H4 (cell line): Measurements from ENCODE around the gene RIMBP2. TPM values are rescaled to one million over a fixed set of nuclear protein-coding genes. Genes with fewer than 3 reads are reported as not detected.
A peak's percentile ranks its signal among the peaks of the same experiment; 100 is the strongest.

Experiments used
- DNase-seq: peaks from one replicate; pipeline ENCODE4 v3.0.0-alpha.2; 2015; ENCODE audit warnings: low spot score
- total RNA-seq: library from RNA; depleted of rRNA; stranded (reverse); fragments of >200 nt; shearing (Covaris generic); gene quantifications from 2 replicates; pipeline ENCODE4 v1.2.3, GENCODE V29; 2014

The RIMBP2 gene
- total RNA-seq, 1 experiment from 2014 or later, result 0.50 TPM

GRCh38 chr12:130633771-130634170, 82.3 kb downstream of the RIMBP2 start:
- peak; percentile 28 for DNase-seq

- DNase-seq, result no peak
These were observed 83.5 kb downstream of the RIMBP2 start for GRCh38 chr12:130632642-130633041.

- DNase-seq, result no peak
These were observed 87.8 kb downstream of the RIMBP2 start for GRCh38 chr12:130628304-130628703.

DNA sequence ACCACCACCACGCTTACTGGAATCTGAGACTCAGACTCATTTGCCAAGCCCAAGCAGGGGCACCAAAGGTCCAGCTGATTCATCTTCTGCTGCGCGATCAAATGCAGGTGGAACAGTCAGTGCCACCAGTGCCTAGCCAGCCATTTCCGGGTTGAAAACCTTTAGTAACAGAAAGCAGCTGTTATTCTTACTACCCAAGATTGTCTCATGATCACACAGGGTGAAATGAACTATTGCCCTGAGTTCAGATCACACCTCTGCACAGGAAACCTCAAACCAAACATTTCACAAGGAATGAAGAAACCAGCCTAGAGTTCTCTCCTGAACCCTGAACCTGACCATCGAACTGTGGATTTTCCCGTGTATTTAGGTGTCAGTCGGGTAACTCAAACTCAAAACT, 88.9 kb downstream of the RIMBP2 start:
- DNase-seq, result no peak

GRCh38 chr12:130626601-130627000, 89.5 kb downstream of the RIMBP2 start:
- no peak for DNase-seq

DNA sequence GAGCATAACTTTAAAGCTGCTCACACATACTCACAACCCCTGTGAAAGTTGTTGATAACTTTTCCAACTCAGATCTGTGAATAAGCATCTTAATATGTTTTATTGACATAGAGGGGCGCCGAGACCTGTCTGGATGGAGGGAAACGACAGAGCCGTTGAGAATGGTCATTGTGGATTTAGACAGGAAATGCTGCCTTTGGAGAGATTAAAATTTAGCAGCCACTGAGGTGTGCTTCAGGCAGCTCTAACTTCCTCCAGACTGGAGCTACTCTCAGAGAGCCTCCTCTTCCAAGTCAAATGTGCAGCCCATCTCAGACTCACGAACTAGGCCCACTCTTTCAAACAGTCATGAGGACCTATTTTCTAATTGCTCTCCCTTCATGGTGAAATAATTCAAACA, 90.9 kb downstream of the RIMBP2 start:
- no peak for DNase-seq

DNA sequence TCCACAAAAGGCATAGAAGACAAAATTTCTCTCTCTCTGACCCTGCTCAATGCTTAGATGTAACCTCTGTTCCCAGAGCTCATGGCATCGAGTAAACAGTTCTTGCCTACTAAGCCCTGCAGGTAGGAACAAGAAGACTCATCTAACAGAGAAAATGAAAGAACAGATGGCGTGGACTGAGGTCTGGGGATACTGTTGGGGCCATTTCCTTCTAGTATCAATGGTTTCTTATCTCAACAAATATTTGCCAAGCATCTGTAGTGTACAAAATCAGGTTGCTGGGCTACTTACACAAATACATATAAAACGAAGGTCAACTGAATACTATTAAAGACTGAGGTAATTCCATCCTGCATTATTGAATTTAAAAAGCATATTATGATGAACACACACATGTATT, 93.3 kb downstream of the RIMBP2 start:
- DNase-seq, result no peak

- no peak for DNase-seq
These were observed 94.3 kb downstream of the RIMBP2 start for GRCh38 chr12:130621696-130622298.

DNA sequence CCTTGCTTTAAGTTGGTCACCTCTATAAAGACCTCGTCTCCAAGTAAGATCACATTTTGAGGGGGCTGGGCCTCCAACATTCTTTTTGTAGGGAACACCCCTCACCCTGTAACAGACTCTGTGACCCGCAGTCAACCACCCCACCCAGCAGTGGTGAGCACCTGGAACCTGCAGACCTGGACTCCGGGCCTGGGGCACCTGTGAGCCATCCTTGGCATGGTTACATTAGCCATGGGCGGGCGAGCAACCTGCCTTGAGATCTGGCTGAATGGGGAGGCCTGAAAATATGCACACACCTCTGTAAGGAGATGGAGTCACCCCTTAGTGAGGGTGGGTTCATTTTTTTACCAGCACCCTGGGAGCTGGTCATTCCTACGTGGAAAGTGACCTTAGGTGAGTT, 95.3 kb downstream of the RIMBP2 start:
- DNase-seq, result no peak

GRCh38 chr12:130620281-130620680, 95.8 kb downstream of the RIMBP2 start:
- DNase-seq, result no peak

- no peak for DNase-seq
These were observed 96.6 kb downstream of the RIMBP2 start for GRCh38 chr12:130619385-130620001.

- peak; percentile 17 for DNase-seq
These were observed 98.9 kb downstream of the RIMBP2 start for GRCh38 chr12:130617219-130617618.

GRCh38 chr12:130615861-130616345, 100.2 kb downstream of the RIMBP2 start:
- no peak for DNase-seq

GRCh38 chr12:130614530-130614905, 101.6 kb downstream of the RIMBP2 start:
- DNase-seq, result no peak

DNA sequence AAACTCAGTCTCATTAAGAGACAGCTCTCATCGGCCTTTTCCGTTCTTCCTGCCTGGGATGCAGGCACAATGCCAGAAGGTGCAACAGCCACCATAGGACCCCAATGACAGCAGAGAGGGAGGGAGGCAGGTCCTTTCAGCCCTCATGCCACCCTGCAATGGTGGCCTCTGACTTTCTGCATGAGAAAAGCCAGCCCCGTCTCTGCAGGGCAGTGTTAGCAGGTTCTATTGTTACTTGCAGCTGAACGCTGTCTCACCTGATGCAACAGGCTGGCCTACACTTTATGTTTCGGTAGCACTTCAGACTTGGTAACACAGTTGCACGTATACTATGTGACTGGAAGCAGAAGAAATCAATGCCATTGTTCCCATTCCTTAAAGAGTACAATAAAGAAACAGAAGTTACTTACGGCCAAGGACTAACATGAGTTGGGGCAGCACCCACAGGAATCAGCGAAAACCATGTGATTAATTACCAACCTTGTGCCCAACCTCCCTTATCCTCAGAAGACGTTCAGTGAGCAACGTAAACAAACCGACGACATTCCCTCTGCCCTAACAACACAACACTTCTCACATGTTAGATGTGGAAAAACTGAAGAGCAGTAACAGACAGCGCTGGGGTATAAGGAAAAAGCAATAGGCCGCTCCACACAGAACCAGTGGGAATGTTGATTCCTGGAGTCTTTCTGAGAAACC, 102.1 kb downstream of the RIMBP2 start:
- no peak for DNase-seq

DNA sequence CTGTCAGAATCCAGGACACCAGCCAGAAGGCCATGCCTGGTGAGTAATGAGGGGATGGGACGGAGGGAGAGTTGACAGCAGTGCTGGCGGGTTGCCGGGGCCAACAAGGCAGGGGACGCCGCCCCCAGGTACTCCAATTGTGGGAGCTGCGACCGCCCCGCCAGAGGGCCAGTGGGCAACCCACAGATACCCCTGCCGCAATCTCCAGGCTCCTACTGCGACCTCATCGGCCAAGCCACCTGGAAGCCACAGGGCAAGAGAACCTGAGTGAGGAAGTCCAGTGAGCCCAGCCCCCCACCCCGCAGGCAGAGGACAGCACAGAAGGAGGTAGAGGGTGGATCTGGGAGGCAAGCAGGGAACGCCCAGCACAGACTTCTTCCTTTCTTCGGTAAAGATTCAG, 103.0 kb downstream of the RIMBP2 start:
- DNase-seq, result no peak

DNA sequence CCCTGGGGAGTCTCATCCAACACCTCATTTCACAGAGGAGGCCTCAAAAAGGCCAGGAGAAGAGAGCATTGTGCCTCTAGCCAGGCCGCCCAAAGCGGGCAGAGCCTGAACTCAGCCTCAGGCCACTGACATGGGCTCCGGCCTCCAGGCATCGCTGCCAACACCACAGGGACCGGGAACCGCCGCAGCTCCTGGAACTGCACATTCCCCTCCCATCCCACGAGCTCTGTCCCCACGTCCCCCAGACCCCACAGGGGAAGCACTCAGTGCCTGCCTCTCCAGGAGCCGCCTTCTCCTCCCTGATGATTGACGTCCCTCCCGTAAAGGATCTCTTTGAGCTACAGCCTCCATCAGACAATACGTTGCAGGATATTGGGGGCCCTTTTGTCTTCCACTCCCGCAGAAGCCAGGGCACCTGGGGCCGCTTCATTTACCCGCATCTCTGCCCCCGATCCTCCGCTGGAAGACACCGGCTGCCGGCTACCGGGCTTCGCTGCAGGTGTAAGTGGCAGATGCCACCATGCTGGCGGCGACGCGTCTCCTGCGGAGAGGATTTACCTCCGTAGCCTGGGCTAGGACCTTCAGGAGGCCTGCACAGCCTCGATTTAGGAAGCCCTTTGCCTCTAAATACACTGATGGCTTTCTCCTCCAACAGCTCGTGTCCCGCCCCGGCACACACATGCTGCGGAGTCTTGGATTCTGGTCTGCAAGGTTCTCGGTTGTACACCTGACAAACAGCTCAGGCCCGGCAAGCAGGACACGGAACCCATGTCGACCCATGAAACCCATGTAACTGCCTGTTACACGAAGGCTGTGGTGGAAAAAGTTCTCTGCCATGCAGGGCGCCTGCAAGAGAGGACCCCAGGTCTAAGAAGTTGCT, 104.8 kb downstream of the RIMBP2 start:
- no peak for DNase-seq

GRCh38 chr12:130609966-130610365, 106.1 kb downstream of the RIMBP2 start:
- DNase-seq, result no peak

- no peak for DNase-seq
These were observed 107.3 kb downstream of the RIMBP2 start for GRCh38 chr12:130608831-130609230.

GRCh38 chr12:130608132-130608531, 108.0 kb downstream of the RIMBP2 start:
- DNase-seq, result no peak

DNA sequence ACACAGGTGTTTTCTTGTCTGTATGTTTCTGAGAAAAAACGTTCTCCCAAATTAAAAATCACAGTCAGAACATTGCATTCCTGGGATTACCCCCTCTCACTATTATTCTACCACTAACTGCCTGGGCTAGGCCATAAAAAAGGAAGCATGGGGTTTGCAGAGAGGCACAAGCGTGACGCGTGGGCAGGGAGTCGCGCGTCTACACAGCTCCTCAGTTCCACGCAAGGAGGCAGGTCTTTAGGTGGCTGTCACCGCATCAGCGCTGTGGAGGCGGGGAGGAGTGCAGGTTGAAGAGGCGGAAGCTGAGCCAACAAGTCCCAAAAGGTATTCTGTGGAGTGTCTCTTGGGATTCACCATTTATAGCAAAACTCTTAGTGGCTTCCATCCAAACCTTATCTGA, 109.9 kb downstream of the RIMBP2 start:
- DNase-seq, result no peak

- peak; percentile 21 for DNase-seq
These were observed 112.6 kb downstream of the RIMBP2 start for GRCh38 chr12:130603396-130603965.
